GM21447 (cell line): ENCODE data around the gene MMP20.

Experiments
- ATAC-seq: cut with Tn5 transposase; IDR thresholded peaks from one replicate; pipeline ENCODE4 v1.9.1; 2021; ENCODE audit not compliant: unreplicated experiment

The MMP20 gene

GRCh38 chr11:102561636-102562035 lies 63.5 kb downstream of the MMP20 start:
- ATAC-seq, result no peak

GRCh38 chr11:102560555-102561011 lies 64.5 kb downstream of the MMP20 start:
- peak; percentile 78 for ATAC-seq

GRCh38 chr11:102559839-102560238 lies 65.3 kb downstream of the MMP20 start:
- peak; percentile 46 for ATAC-seq

- ATAC-seq, result no peak
Measured at GRCh38 chr11:102555091-102555490, 70.0 kb downstream of the MMP20 start.

- peak; percentile 81 for ATAC-seq
Measured at GRCh38 chr11:102553835-102554282, 71.3 kb downstream of the MMP20 start.

GRCh38 chr11:102552447-102553194 lies 72.5 kb downstream of the MMP20 start:
- no peak for ATAC-seq

- ATAC-seq, result no peak
Measured at GRCh38 chr11:102552020-102552419, 73.1 kb downstream of the MMP20 start.

- ATAC-seq, result no peak
Measured at GRCh38 chr11:102551169-102551781, 73.9 kb downstream of the MMP20 start.

GRCh38 chr11:102546923-102547471 lies 78.1 kb downstream of the MMP20 start:
- peak; percentile 71 for ATAC-seq

- peak; percentile 56 for ATAC-seq
Measured at GRCh38 chr11:102546427-102546826, 78.7 kb downstream of the MMP20 start.

GRCh38 chr11:102545701-102546100 lies 79.4 kb downstream of the MMP20 start:
- ATAC-seq, result no peak

- no peak for ATAC-seq
Measured at GRCh38 chr11:102544594-102544993, 80.5 kb downstream of the MMP20 start.

GRCh38 chr11:102539567-102539966 lies 85.6 kb downstream of the MMP20 start:
- no peak for ATAC-seq

- ATAC-seq, result no peak
Measured at GRCh38 chr11:102538932-102539331, 86.2 kb downstream of the MMP20 start.

GRCh38 chr11:102534261-102534872 lies 90.8 kb downstream of the MMP20 start:
- ATAC-seq, result no peak

GRCh38 chr11:102530558-102530957 lies 94.6 kb downstream of the MMP20 start, which contains the start of gene MMP7:
Gene MMP7, minus strand, starts transcription at chr11:102530747. Its CDS starts 47 bp downstream, at chr11:102530700.
- no peak for ATAC-seq

- no peak for ATAC-seq
Measured at GRCh38 chr11:102528618-102529017, 96.5 kb downstream of the MMP20 start.

- no peak for ATAC-seq
Measured at GRCh38 chr11:102527684-102528083, 97.4 kb downstream of the MMP20 start.

GRCh38 chr11:102527041-102527440 lies 98.1 kb downstream of the MMP20 start:
- ATAC-seq, result no peak
